Astrocyte of the cerebellum (primary cell): ENCODE results near the gene UBA52.
"Not testable (repeated sequence)": the region's sequence is repeated elsewhere in the genome, so short reads cannot be mapped to it uniquely, and the experiment has no call there.

Experiments
- DNase-seq: peaks from one replicate; pipeline ENCODE4 v3.0.0-alpha.2; 2011; ENCODE audit warnings: low read depth
- H3K4me3 ChIP-seq: 2 replicates; pipeline ENCODE4 v1.5.1; 2011; ENCODE audit warnings: mild to moderate bottlenecking, low read depth, low read length, moderate library complexity
- CTCF ChIP-seq: IDR thresholded peaks from 2 replicates; pipeline ENCODE4 v1.5.1; 2012; ENCODE audit warnings: low read length, low read depth, moderate library complexity, mild to moderate bottlenecking; ENCODE audit errors: missing control alignments
- in situ Hi-C: cut with HindIII; loops from 2 replicates; pipeline ENCODE4 v1.10.0; 2017; ENCODE audit warnings: low sequenced_read_pairs

UBA52 gene

GRCh38 chr19:18591735-18592385 lies 20.2 kb downstream of the UBA52 start:
- TF ChIP-seq CTCF, result no peak
- H3K4me3 ChIP-seq, result no peak overlapping the region
- DNase-seq, result no peak
- in situ Hi-C loops, result loop anchor here (25.0 kb wide), 1 partner anchor 245 kb away; the partner anchor contains the start of gene UPF1

DNA sequence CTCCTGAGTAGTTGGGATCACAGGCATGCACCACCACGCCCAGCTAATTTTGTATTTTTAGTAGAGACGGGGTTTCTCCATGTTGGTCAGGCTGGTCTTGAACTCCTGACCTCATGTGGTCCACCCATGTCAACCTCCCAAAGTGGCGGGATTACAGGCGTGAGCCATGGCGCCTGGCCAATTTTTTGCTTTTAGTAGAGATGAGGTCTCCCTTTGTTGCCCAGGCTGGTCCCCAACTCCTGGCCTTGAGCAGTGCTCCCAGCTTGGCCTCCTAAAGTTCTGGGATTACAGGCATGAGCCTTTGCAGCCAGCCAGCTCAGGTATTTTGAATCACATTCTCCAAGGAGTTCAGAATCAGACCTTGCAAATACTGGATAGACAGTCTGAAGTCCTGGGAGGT lies 21.1 kb downstream of the UBA52 start:
- not testable (repeated sequence) for DNase-seq, H3K4me3 ChIP-seq
- in situ Hi-C loops, result loop anchor here (25.0 kb wide), 1 partner anchor 245 kb away; the partner anchor contains the start of gene UPF1

DNA sequence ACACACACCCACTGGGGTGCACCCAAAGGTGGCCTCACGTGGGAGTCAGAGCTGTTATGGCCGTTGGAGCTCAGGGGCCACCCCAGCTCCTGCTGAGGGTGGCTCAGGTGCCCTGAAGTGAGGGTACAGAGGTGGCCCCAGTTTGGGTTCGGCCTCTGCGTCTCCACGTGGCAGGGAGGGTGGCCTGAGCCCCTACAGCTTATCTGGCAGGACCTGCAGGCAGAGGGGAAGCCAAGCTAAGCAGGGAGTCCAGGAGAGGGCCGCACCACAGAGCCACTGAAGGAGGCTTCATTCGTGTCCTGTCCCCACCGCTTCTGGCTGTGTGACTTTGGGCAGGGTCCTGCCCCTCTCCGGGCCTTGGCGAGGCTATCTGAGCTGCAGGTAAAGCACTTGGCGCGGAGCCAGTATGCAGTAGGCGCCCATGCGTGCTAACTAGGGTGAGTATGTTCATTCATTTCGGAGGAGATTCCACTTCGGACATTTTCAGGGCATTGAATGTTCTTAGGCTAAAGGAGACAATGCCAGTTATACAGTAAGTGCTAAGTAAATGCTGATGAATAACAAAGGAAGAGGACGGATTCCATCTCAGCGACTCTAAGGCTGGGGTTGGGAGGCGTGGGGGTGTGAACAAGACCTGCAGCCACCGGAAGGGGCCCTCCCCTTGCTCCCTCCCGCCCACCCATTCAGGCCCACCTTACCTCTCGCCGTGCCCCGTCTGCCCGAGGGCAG lies 21.9 kb downstream of the UBA52 start:
- DNase-seq, result no peak
- H3K4me3 ChIP-seq, result no peak overlapping the region
- in situ Hi-C loops, result loop anchor here (25.0 kb wide), 1 partner anchor 244 kb away; the partner anchor contains the start of gene UPF1
- TF ChIP-seq CTCF, result no peak

DNA sequence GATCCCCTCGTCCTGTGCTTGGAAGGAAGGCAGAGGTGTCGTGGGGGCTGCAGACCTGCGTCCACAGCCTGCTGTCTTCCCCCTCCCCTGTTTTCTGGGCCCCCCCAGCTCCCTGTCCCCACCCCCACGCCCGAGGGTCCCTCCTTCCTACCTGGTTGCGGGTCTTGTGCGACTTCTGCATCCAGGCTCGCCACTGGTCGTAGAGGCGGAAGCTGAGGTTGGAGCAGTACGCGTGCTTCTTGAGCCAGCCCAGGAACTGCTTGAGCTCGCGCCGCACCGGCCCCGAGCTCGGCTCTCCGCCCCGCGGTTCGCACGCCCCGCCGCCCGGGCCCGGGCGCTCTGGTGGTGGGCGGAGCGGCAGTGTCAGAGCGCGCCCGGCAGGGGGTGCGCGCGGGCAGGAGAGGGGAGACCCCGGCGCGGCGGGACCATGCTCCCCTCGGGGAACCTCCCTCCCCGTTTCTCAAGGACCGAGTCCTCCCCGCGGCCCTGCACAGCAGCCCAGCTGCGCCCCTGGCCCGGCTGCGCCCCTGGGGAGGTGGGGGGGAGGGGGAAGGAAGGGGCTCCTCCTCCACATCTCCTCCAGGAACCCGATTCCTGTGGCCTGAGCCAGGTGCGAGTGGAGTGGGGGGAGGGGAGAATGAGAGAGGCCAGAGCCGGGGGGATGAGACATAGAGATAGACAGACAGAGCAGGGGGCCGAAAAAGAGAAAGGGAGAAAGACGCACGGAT lies 22.6 kb downstream of the UBA52 start:
- in situ Hi-C loops, result loop anchor here (25.0 kb wide), 1 partner anchor 243 kb away; the partner anchor contains the start of gene UPF1
- peak overlapping the region; percentile 34 for H3K4me3 ChIP-seq
- TF ChIP-seq CTCF, result peak; percentile 54
- DNase-seq, result peak; percentile 50

GRCh38 chr19:18594824-18595373 lies 23.2 kb downstream of the UBA52 start:
- in situ Hi-C loops, result loop anchor here (5.0 to 25.0 kb wide), 2 partner anchors 77 to 242 kb away; partner anchors contain the start of gene UPF1
- peak overlapping the region; percentile 34 for H3K4me3 ChIP-seq
- TF ChIP-seq CTCF, result no peak
- no peak for DNase-seq

- no peak for TF ChIP-seq CTCF
- DNase-seq, result no peak
- H3K4me3 ChIP-seq, result no peak overlapping the region
- in situ Hi-C loops, result loop anchor here (5.0 to 25.0 kb wide), 2 partner anchors 77 to 242 kb away; partner anchors contain the start of gene UPF1
These were observed 23.8 kb downstream of the UBA52 start for GRCh38 chr19:18595475-18595874.
